ENCODE results near the gene HNRNPH1.

Gene HNRNPH1

GRCh38 chr5:179624841-179625271 lies 1.4 kb upstream of the HNRNPH1 start:
- DNase-seq (ENCODE audit: insufficient read length): no peak

GRCh38 chr5:179623906-179624741 lies 653 bp upstream of the HNRNPH1 start:
- TF ChIP-seq TAF1 (IDR thresholded peaks at IDR 0.05; ENCODE audit: borderline replicate concordance, low read depth, low read length) (no peak), POLR2A (IDR thresholded peaks at IDR 0.05; ENCODE audit: low read depth, low read length) (no peak; the same call in 1 of the 2 replicates), POLR2AphosphoS5 (IDR thresholded peaks at IDR 0.05; ENCODE audit: low read depth, low read length) (peak; percentile 61; the same call in 1 of the 2 replicates)
- no peak for FAIRE-seq
- peak; percentile 53 for DNase-seq (ENCODE audit: insufficient read length)

More at GRCh38 chr5:179624841-179625271, 1.4 kb upstream of the HNRNPH1 start:
- TF ChIP-seq POLR2A (IDR thresholded peaks at IDR 0.05; ENCODE audit: low read depth, low read length) (no peak), POLR2AphosphoS5 (IDR thresholded peaks at IDR 0.05; ENCODE audit: low read depth, low read length) (no peak), TAF1 (IDR thresholded peaks at IDR 0.05; ENCODE audit: borderline replicate concordance, low read depth, low read length) (no peak)
- no peak for FAIRE-seq

DNA sequence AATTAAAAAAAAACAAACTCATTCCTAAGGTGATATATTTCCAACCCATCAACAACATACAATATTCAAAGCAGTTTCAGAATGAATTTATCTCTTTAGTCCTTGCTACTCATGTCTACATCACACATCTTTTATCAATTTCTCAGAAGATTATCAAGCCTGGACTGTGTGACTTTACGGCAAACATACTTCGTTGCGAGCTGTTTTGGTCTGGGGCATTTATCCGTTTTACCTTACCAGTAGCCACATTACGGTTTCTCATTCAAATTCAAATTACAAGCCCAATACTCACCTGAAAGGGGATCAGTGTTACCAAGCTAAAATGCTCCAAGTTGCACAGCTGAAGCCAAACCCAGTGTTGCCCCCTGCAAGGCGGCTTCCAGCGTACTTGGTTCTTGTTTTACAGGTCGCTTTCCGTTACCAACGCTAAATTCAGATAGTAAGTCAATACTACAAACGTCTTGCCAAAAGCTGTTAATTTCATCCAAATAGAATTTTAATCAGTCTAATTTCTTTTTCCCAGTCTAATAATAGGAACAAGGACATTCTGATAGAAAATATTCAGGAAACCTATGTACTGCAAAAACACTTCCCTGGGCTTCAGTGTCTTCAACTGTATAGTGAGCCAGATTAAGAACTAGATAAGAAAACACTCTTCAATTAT lies 1.8 kb downstream of the HNRNPH1 start:
- no peak for FAIRE-seq
- TF ChIP-seq POLR2AphosphoS5 (IDR thresholded peaks at IDR 0.05; ENCODE audit: low read depth, low read length): no peak; the same call in 1 of the 2 replicates

GRCh38 chr5:179620703-179621350 lies 2.6 kb downstream of the HNRNPH1 start:
- no peak for FAIRE-seq
- DNase-seq (ENCODE audit: insufficient read length): no peak
- peak; percentile 17; the same call in 1 of the 2 replicates for TF ChIP-seq POLR2A (IDR thresholded peaks at IDR 0.05; ENCODE audit: low read depth, low read length)
- TF ChIP-seq TAF1 (IDR thresholded peaks at IDR 0.05; ENCODE audit: borderline replicate concordance, low read depth, low read length): no peak
- no peak; the same call in 1 of the 2 replicates for TF ChIP-seq POLR2AphosphoS5 (IDR thresholded peaks at IDR 0.05; ENCODE audit: low read depth, low read length)

More for the DNA sequence above, 1.8 kb downstream of the HNRNPH1 start:
- DNase-seq (ENCODE audit: insufficient read length): no peak

DNA sequence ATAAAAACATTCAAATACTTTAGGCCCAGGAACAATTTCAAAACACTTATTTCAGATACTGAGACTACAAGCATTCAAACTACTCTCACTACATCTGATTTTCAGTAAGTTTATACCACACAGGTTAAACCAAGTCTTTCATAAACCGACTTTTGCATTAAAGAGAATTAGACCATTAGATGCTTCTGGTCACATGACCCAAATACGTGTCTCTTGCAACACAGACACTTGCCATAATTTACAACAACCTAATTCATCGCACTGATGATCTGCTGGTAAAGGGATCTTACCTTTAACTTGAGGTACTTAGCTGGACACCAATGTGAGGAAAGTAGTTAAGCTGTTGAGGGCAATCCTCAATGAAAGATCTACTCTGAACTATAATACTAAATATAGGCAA lies 3.2 kb downstream of the HNRNPH1 start:
- no peak for DNase-seq (ENCODE audit: insufficient read length)
- no peak for TF ChIP-seq POLR2A (IDR thresholded peaks at IDR 0.05; ENCODE audit: low read depth, low read length)
- TF ChIP-seq TAF1 (IDR thresholded peaks at IDR 0.05; ENCODE audit: borderline replicate concordance, low read depth, low read length): no peak
- TF ChIP-seq POLR2AphosphoS5 (IDR thresholded peaks at IDR 0.05; ENCODE audit: low read depth, low read length): peak; percentile 30; the same call in 1 of the 2 replicates
- no peak for FAIRE-seq

DNA sequence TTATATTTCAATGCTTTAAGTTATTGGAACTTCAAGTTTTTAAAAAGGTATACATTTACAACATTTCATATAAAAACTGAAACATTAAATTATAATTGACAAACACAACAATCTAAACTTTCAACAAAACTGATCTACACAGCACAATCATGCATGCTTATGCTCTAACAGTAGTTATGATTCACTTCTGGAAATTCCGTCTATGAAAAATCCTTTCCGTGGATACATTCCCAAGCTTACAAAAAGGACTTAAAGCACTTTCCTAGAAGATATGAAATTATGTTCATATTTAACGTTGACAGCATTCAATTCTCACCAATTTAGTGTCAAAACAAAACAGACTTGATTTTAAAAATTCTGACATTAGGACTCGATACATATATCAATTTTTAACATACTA lies 3.7 kb downstream of the HNRNPH1 start:
- no peak for FAIRE-seq
- DNase-seq (ENCODE audit: insufficient read length): no peak
- TF ChIP-seq TAF1 (IDR thresholded peaks at IDR 0.05; ENCODE audit: borderline replicate concordance, low read depth, low read length) (no peak), POLR2AphosphoS5 (IDR thresholded peaks at IDR 0.05; ENCODE audit: low read depth, low read length) (no peak), POLR2A (IDR thresholded peaks at IDR 0.05; ENCODE audit: low read depth, low read length) (no peak)

GRCh38 chr5:179618923-179619554 lies 4.4 kb downstream of the HNRNPH1 start:
- no peak for FAIRE-seq
- DNase-seq (ENCODE audit: insufficient read length): no peak
- TF ChIP-seq POLR2A (IDR thresholded peaks at IDR 0.05; ENCODE audit: low read depth, low read length) (0 out of 2 replicates have a peak, but pooled peaks have one; percentile 21), POLR2AphosphoS5 (IDR thresholded peaks at IDR 0.05; ENCODE audit: low read depth, low read length) (no peak)

DNA sequence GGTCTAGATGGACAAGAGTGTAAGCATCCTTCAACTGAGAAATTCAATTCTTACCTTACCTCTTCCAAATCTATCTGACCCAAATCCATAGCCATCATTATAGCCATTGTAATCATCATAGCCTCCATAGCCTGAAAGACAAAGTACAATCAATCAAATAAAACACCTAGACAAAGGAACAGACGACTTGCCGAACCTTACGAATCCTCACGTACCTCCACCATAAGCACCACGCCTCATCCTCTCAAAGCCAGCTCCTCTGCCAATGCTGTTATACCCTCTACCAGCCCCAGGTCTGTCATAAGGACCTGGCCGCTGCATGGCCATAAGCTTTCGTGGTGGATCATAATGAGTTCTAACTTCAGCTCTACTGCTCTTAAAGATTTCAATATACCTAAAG lies 5.5 kb downstream of the HNRNPH1 start:
- DNase-seq (ENCODE audit: insufficient read length) (no peak), FAIRE-seq (no peak)
- TF ChIP-seq POLR2A (IDR thresholded peaks at IDR 0.05; ENCODE audit: low read depth, low read length): peak; percentile 50; the same call in 1 of the 2 replicates
- TF ChIP-seq TAF1 (IDR thresholded peaks at IDR 0.05; ENCODE audit: borderline replicate concordance, low read depth, low read length): no peak
- no peak; the same call in none of the 2 replicates for TF ChIP-seq POLR2AphosphoS5 (IDR thresholded peaks at IDR 0.05; ENCODE audit: low read depth, low read length)

GRCh38 chr5:179616002-179616594 lies 7.4 kb downstream of the HNRNPH1 start:
- FAIRE-seq (no peak), DNase-seq (ENCODE audit: insufficient read length) (no peak)
- TF ChIP-seq TAF1 (IDR thresholded peaks at IDR 0.05; ENCODE audit: borderline replicate concordance, low read depth, low read length) (no peak), POLR2A (IDR thresholded peaks at IDR 0.05; ENCODE audit: low read depth, low read length) (peak; percentile 52), POLR2AphosphoS5 (IDR thresholded peaks at IDR 0.05; ENCODE audit: low read depth, low read length) (peak; percentile 64; the same call in 1 of the 2 replicates)

GRCh38 chr5:179615203-179615602 lies 8.3 kb downstream of the HNRNPH1 start:
- DNase-seq (ENCODE audit: insufficient read length) (no peak), FAIRE-seq (no peak)
- TF ChIP-seq POLR2A (IDR thresholded peaks at IDR 0.05; ENCODE audit: low read depth, low read length) (0 out of 2 replicates have a peak, but pooled peaks have one; percentile 27), TAF1 (IDR thresholded peaks at IDR 0.05; ENCODE audit: borderline replicate concordance, low read depth, low read length) (no peak), POLR2AphosphoS5 (IDR thresholded peaks at IDR 0.05; ENCODE audit: low read depth, low read length) (peak; percentile 6; the same call in 1 of the 2 replicates)
